NCI-H146 treated with DMSO at 0.1 percent for 48 hours (cell line): ENCODE results near the gene GYPA.
"Not testable (repeated sequence)": the region's sequence is repeated elsewhere in the genome, so short reads cannot be mapped to it uniquely, and the experiment has no call there.

Experiments used
- DNase-seq: peaks from one replicate; lab custom pipeline; 2025; ENCODE audit not compliant: unreplicated experiment; lab: John Stamatoyannopoulos, UW

Gene GYPA

DNA sequence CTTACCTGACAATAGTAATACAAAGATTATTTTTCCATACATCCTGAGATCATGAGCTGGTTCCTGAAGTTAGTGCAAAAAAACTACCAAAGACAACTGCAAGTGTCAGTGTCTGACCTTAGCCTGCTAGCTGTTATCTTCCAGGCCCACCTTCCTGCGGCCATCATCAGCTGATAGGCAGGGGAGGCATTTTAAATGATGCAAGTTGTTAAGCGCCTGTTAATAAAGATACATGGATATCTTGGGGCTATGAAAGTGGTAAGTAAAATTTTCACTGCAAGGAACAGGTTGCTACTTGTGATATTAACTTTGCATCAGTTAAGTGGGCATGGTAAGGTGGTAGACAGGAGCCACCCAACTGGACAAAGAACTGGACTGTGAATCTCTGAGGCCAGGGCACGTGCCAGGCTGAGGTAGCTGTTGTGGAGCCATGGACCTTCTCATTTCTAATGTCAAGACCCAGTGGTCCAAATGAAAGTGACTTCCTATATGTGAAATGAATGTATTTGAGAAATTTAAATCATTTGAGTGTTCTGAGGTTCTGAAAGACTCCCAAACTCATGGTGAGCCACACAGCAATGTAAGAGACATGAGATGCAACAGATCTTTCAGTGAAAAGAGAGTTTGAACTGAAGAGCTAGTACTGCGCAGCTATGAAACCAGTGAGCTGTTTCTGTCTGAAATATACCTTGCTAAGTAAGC lies at the start of gene GYPA:
Gene GYPA, minus strand, starts transcription at position 125 of the 702 bp plus-strand sequence. Its CDS starts 83 bp downstream, at position 42.
- DNase-seq = not testable (repeated sequence)

- no peak for DNase-seq
These were observed 49.5 kb upstream of the GYPA start for GRCh38 chr4:144190009-144190408.

DNA sequence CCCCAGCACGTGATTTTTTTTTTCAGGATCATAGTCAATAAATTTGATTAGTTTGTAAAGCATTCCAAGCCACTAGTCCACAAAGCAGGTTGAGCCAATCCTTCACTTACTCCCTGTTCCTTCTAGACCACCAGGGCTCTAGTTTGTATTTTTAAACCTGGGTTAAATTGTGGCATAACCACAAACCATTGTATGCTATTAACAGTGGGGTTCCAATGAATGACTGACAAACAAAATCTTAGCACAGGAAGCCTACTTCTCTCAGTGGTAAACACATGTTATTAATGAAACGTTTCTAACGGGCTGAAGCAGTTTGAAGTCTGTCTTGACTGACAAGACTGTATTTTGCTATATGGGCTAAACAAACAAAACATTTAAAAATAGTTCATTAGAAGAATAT lies 48.6 kb upstream of the GYPA start:
- DNase-seq = no peak

DNA sequence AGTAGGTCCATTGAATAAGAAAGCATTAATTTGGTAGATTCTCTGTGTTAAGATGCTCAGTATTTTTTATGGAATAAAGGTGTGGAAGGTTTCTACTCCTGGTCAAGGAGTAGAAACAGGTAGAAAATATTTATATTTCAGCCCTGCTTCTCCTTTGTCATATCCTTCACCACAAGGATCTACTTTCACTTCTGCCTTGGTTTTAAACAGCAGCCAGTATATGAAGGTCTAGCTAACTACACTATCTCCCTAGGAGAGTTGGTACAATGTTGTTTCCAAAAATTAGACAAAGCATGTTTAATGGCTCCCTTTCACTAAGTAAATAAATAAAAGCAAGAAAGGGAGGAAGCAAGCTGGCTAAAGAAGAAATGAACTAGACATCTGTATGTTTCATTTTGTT lies 44.6 kb upstream of the GYPA start:
- no peak for DNase-seq

GRCh38 chr4:144183165-144183564 lies 42.6 kb upstream of the GYPA start:
- DNase-seq = no peak

GRCh38 chr4:144181391-144181790 lies 40.9 kb upstream of the GYPA start:
- DNase-seq = no peak

DNA sequence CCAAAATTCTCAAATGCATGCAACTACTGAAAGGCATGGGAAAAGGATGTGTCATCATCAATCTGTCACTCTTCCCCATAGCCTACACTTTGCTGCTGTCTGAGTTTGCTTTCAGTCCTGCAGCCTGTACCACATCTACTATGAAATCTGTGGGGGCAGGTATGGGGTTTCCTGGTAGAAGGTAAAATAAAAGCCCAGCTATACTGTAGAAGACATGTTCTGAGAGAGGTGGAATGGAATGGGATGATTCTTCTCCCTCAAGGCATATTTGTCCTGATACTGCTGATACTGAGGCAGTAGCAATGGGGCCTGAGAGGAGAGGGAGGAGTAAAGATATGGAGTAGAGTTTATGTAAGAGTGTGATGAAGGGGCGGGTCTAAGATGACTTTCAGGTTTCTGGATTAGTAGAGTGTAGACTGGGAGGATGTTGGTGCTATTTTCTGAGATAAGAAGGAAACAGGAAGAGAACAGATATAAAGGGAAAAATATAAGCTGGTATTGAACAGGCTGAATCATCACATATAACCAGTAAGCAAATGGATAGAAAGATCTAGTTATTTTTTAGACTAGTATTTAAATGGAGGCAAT lies 38.7 kb upstream of the GYPA start:
- DNase-seq = no peak

- no peak for DNase-seq
These were observed 37.9 kb upstream of the GYPA start for GRCh38 chr4:144178414-144178813.

GRCh38 chr4:144176476-144176875 lies 36.0 kb upstream of the GYPA start:
- no peak for DNase-seq

DNA sequence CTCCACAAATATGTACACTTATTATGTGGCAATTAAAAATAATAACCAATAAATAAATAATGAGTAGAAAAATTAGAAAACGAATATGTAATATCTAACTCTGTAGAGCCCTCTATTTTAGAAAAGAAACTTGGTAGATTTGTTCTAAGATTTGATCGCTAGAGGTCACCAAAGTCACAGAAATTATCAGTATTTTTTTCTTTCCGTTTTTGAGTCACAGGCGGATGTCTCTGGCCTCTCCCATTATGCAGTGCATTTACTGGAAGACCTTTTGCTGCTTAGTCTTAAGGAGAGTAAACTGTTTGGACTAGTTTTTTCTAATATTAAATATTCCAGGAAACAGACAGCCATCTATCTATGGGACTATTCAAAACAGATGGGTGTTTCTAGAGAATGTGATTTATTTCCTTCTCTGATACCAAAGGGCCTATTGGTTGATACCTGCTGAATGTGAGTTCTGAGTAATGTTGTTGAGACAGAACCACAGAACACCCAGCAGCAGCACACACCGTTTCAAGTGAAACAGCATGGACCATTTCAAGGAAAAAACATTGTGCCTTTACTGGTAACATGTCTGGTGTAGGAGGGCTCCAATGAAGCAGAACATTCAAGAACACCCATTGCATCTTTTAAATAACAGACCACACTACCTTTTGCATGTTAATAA lies 34.0 kb upstream of the GYPA start:
- no peak for DNase-seq

DNA sequence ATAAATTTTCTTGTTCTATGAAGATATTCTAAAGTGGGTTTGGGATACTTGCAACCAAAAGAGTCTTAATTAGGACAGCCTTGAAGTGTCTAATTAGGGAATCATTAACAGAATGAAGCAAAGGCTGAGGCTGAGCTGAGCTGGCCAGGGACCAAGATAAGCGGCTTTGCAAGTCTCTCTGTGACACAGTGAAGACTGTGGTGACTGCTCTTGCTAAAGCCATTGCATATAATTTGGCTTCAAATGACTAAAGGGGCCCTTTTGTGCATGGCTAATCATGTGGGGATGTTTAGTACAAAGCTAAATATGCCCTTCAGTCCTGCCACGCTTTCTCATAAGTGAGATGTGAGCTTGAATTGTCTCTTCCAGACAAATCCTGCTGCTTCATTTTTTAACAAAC lies 31.2 kb upstream of the GYPA start:
- DNase-seq = no peak

DNA sequence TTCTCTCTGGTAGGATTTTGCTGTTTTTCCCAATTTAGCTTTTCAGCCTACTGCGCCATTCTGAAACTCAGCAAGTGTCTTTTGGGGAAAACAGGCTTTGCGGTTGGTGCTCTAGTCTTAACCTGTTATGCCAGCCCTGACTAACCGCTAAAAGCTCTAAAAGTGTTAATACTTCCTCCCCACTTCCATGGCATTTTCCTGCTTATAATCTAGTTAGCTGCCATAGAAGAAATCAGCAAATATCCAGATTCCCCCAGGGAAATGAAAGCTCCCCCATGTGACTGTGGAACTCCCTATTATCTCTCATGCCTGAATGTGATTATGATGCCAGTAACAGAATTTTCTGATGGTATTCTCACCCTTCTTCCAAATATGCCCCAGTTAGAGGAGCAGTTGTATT lies 28.7 kb upstream of the GYPA start:
- DNase-seq = no peak

- DNase-seq = no peak
These were observed 13.5 kb upstream of the GYPA start for GRCh38 chr4:144154044-144154443.

- not testable (repeated sequence) for DNase-seq
These were observed 2.3 kb upstream of the GYPA start for GRCh38 chr4:144142690-144143326.

GRCh38 chr4:144141493-144141892 lies 975 bp upstream of the GYPA start:
- no peak for DNase-seq

- DNase-seq = not testable (repeated sequence)
These were observed 527 bp downstream of the GYPA start for GRCh38 chr4:144139991-144140390.

- not testable (repeated sequence) for DNase-seq
These were observed 971 bp downstream of the GYPA start for GRCh38 chr4:144139547-144139946.

- DNase-seq = not testable (repeated sequence)
These were observed 2.3 kb downstream of the GYPA start for GRCh38 chr4:144138239-144138638.

GRCh38 chr4:144137137-144137931 lies 3.2 kb downstream of the GYPA start:
- not testable (repeated sequence) for DNase-seq

DNA sequence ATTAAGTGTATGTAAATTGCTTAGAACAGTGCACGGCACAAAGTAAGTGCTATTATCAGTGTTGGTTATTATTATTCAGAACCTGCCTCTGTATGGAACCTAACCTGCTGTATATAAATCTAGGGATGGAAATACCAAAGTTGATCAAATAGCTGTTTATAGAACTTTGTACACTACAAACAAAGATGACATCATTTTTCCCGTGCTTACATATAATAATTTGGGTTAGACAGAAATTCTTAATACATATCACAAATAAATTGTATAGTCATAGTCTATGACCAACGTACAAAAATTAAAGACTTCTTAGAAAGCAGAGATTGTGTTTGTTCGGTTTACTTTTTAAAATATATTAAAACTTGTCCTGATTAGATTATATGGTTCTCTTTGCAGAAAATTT lies 4.3 kb downstream of the GYPA start:
- DNase-seq = not testable (repeated sequence)

- DNase-seq = not testable (repeated sequence)
These were observed 10.4 kb downstream of the GYPA start for GRCh38 chr4:144130167-144130566.
